ENCODE data around the gene UNC5B.

UNC5B gene

DNA sequence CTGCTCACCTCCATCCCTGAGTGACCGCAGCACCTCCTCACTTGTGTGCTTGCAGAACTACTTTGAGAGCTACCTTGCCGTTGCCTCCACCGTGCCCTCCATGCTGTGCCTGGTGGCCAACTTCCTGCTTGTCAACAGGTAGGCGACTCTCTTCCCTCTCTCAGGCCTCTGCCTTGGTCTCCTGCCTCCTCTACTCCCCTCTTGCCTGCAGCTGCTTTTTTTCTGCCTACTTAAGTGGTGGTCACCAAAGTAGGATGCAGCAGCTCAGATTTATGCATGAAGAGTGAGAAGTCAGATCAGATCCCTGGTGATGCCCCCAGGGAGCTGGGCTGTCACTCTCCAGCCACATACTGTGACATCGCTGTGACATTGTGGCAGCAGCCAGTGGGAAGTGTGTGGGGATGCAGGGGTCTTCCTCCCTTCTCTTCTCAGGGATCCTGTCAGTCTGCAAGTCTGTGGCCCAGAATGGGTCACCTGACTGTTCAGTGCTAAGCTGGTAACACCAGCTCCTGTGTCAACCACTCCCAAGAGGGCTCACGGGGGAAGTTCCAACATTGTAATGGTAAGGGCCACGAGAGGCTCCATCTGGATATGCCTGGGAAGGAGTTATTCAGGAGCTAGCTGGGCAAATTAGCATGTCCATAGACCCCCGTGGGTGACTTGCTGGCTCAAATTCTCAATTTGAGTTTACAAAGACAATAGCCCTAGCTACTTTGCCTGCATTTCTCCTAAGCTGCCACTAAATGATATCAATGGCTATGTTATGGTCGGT, 132.0 kb downstream of the UNC5B start:
- H3K4me3 ChIP-seq (ENCODE audit: low read length), result no peak overlapping the region
- no peaks in the 10 kb centered on the region for H3K79me2 ChIP-seq (ENCODE audit: low read length)
- no peak overlapping the region for H2AFZ ChIP-seq (ENCODE audit: low read length)
- H3K9me2 ChIP-seq (replicated peaks; ENCODE audit: insufficient read depth, low read length), result no peaks in the 10 kb centered on the region
- TF ChIP-seq EZH2phosphoT487 (IDR thresholded peaks at IDR 0.05; ENCODE audit: low read length), result no peak
- TF ChIP-seq, protein P1, sequence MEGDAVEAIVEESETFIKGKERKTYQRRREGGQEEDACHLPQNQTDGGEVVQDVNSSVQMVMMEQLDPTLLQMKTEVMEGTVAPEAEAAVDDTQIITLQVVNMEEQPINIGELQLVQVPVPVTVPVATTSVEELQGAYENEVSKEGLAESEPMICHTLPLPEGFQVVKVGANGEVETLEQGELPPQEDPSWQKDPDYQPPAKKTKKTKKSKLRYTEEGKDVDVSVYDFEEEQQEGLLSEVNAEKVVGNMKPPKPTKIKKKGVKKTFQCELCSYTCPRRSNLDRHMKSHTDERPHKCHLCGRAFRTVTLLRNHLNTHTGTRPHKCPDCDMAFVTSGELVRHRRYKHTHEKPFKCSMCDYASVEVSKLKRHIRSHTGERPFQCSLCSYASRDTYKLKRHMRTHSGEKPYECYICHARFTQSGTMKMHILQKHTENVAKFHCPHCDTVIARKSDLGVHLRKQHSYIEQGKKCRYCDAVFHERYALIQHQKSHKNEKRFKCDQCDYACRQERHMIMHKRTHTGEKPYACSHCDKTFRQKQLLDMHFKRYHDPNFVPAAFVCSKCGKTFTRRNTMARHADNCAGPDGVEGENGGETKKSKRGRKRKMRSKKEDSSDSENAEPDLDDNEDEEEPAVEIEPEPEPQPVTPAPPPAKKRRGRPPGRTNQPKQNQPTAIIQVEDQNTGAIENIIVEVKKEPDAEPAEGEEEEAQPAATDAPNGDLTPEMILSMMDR (IDR thresholded peaks at IDR 0.05; ENCODE audit: low read length), result no peak
- no peak overlapping the region for H3K27ac ChIP-seq (ENCODE audit: low read length)
- H3K36me3 ChIP-seq (replicated peaks; ENCODE audit: insufficient read depth, low read length), result no peaks in the 10 kb centered on the region
- H3F3A ChIP-seq (ENCODE audit: insufficient read depth, low read length), result no peaks in the 10 kb centered on the region
- H3K9me3 ChIP-seq (replicated peaks; ENCODE audit: insufficient read depth, low read length), result no peaks in the 10 kb centered on the region
- H3K4me1 ChIP-seq (ENCODE audit: low read length), result no peaks in the 10 kb centered on the region
- no peak overlapping the region for H3K9ac ChIP-seq (ENCODE audit: low read length)
- H3K4me2 ChIP-seq (ENCODE audit: low read depth, low read length), result no peak overlapping the region
- no peaks in the 10 kb centered on the region for H3K27me3 ChIP-seq (replicated peaks; ENCODE audit: insufficient read depth, low read length)
- DNase-seq, result no peak
- H4K20me1 ChIP-seq (ENCODE audit: insufficient read depth, low read length), result no peaks in the 10 kb centered on the region

DNA sequence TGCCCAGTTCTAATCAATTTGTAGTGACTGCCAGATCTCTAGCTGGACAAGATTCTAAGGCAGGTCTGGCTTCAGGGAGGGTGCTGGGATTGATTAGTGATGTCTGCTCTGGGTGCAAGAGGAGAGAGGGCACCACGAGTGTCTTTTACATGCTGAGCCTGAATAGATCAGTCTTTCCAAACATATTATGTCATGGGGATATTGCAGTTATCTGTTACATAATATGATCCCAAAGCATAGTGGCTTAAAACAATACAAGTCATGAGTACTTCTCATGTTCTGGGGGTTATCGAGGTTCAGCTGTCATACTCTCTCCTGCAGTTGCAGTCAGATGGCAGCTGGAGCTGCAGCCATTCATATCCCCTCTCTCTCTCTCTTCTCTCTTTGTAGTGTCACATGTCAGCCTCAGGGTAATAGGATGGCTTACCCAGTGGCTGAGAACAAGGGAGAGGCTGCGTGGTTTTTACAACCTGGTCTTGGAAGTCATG, 132.7 kb downstream of the UNC5B start:
- no peaks in the 10 kb centered on the region for H3K9me3 ChIP-seq (replicated peaks; ENCODE audit: insufficient read depth, low read length)
- no peak overlapping the region for H3K4me2 ChIP-seq (ENCODE audit: low read depth, low read length)
- no peak overlapping the region for H2AFZ ChIP-seq (ENCODE audit: low read length)
- H3K27ac ChIP-seq (ENCODE audit: low read length), result no peak overlapping the region
- H3K9ac ChIP-seq (ENCODE audit: low read length), result no peak overlapping the region
- no peaks in the 10 kb centered on the region for H3K4me1 ChIP-seq (ENCODE audit: low read length)
- no peaks in the 10 kb centered on the region for H3K27me3 ChIP-seq (replicated peaks; ENCODE audit: insufficient read depth, low read length)
- H3K79me2 ChIP-seq (ENCODE audit: low read length), result no peaks in the 10 kb centered on the region
- no peaks in the 10 kb centered on the region for H3F3A ChIP-seq (ENCODE audit: insufficient read depth, low read length)
- no peaks in the 10 kb centered on the region for H3K9me2 ChIP-seq (replicated peaks; ENCODE audit: insufficient read depth, low read length)
- H4K20me1 ChIP-seq (ENCODE audit: insufficient read depth, low read length), result no peaks in the 10 kb centered on the region
- TF ChIP-seq EZH2phosphoT487 (IDR thresholded peaks at IDR 0.05; ENCODE audit: low read length), result no peak
- TF ChIP-seq, protein P1 (IDR thresholded peaks at IDR 0.05; ENCODE audit: low read length), result no peak
- no peak for TF ChIP-seq EZH2 (optimal IDR thresholded peaks at IDR 0.05; ENCODE audit: low read depth, low read length)
- H3K36me3 ChIP-seq (replicated peaks; ENCODE audit: insufficient read depth, low read length), result no peaks in the 10 kb centered on the region
- H3K4me3 ChIP-seq (ENCODE audit: low read length), result no peak overlapping the region
- no peak for DNase-seq

DNA sequence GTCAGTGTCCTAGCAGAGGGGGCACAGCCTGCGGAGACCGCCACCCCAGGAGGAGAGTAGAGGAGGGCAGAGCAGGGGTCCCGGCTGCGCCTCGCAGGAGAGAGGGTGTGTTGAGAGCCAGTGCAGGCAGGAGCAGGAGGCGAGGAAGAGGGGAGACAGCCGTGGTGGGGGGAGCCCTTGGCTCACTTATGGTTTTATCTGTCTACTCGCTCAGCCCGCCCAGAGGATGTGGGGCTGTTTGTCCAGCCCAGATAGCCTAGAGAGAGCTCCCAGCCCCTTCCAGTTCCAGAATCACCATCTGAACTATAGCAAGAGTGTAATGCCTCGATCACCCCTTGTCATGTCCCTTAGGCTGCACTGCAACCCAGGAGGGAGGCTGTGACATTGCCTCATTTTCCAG, 133.3 kb downstream of the UNC5B start:
- Histone ChIP-seq H3K27me3 (replicated peaks; ENCODE audit: insufficient read depth, low read length) (no peaks in the 10 kb centered on the region), H3K79me2 (ENCODE audit: low read length) (no peaks in the 10 kb centered on the region), H3K9me3 (replicated peaks; ENCODE audit: insufficient read depth, low read length) (no peaks in the 10 kb centered on the region), H3K4me2 (ENCODE audit: low read depth, low read length) (no peak overlapping the region), H3K9me2 (replicated peaks; ENCODE audit: insufficient read depth, low read length) (no peaks in the 10 kb centered on the region), H3K4me1 (ENCODE audit: low read length) (no peaks in the 10 kb centered on the region), H3K9ac (ENCODE audit: low read length) (no peak overlapping the region), H3K36me3 (replicated peaks; ENCODE audit: insufficient read depth, low read length) (no peaks in the 10 kb centered on the region), H3K27ac (ENCODE audit: low read length) (no peak overlapping the region), H4K20me1 (ENCODE audit: insufficient read depth, low read length) (no peaks in the 10 kb centered on the region), H3F3A (ENCODE audit: insufficient read depth, low read length) (no peaks in the 10 kb centered on the region), H3K4me3 (ENCODE audit: low read length) (no peak overlapping the region), H2AFZ (ENCODE audit: low read length) (no peak overlapping the region)
- TF ChIP-seq EZH2 (optimal IDR thresholded peaks at IDR 0.05; ENCODE audit: low read depth, low read length), result no peak
- TF ChIP-seq, protein P1 (IDR thresholded peaks at IDR 0.05; ENCODE audit: low read length), result no peak
- TF ChIP-seq EZH2phosphoT487 (IDR thresholded peaks at IDR 0.05; ENCODE audit: low read length), result no peak
- no peak for DNase-seq
